Measurements from ENCODE around the gene SAMSN1.

SAMSN1 gene

DNA sequence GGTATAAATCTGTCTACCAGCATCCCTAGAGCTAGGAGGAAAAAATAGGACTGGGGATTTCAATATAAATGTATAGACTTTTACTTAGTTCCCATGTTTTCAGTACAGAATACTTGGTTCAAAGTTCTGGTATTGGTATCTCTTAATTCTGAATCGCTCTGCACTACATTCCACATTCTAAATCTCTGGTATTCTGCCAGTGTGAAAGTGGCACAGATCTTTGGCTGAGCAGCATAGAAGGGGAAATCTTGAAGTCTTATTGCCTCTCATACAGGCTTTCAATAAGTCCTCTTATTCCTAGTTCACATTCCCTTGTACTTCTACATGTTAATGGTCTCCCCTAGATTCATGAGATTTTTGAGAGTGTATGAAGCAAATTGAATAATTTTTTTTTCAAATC, 89.2 kb downstream of the SAMSN1 start:
- DNase-seq (no peak), ATAC-seq (no peak)
- H3K4me3 Mint-ChIP-seq: no peak overlapping the region
- no peaks in the 10 kb centered on the region for H3K27me3 Mint-ChIP-seq
- H3K27ac Mint-ChIP-seq: no peak overlapping the region
- peaks cover 64% of the 10 kb centered on the region for H3K4me1 Mint-ChIP-seq
- H3K9me3 Mint-ChIP-seq: peaks cover 2 to 18% of the 10 kb centered on the region in 2 donors

- ATAC-seq (peak; percentile 83), DNase-seq (peak in 1 of 2 donors; percentile 28)
- Mint-ChIP-seq H3K27ac (peak overlapping the region; percentile 98 to 99), H3K4me1 (peaks cover 88% of the 10 kb centered on the region), H3K4me3 (peak overlapping the region; percentile 69 to 72), H3K27me3 (no peaks in the 10 kb centered on the region), H3K9me3 (peaks cover 0 to 3% of the 10 kb centered on the region in 2 donors)
Measured at GRCh38 chr21:14454016-14455009, 91.8 kb downstream of the SAMSN1 start.

GRCh38 chr21:14453339-14454015, 92.6 kb downstream of the SAMSN1 start:
- H3K27ac Mint-ChIP-seq: peak overlapping the region; percentile 98 to 99
- peak; percentile 91 for ATAC-seq
- peaks cover 93% of the 10 kb centered on the region for H3K4me1 Mint-ChIP-seq
- H3K27me3 Mint-ChIP-seq: no peaks in the 10 kb centered on the region
- peak overlapping the region; percentile 69 to 72 for H3K4me3 Mint-ChIP-seq
- no peaks in the 10 kb centered on the region for H3K9me3 Mint-ChIP-seq
- DNase-seq: peak; percentile 30 to 61

- peak overlapping the region; percentile 98 to 99 for H3K27ac Mint-ChIP-seq
- H3K9me3 Mint-ChIP-seq: no peaks in the 10 kb centered on the region
- peaks cover 86% of the 10 kb centered on the region for H3K4me1 Mint-ChIP-seq
- DNase-seq (no peak), ATAC-seq (peak; percentile 3)
- peak overlapping the region; percentile 69 to 72 for H3K4me3 Mint-ChIP-seq
- no peaks in the 10 kb centered on the region for H3K27me3 Mint-ChIP-seq
Measured at GRCh38 chr21:14452727-14453241, 93.3 kb downstream of the SAMSN1 start.

- ATAC-seq (no peak), DNase-seq (no peak)
- H3K4me3 Mint-ChIP-seq: peak overlapping the region; percentile 10 to 21
- no peaks in the 10 kb centered on the region for H3K9me3 Mint-ChIP-seq
- H3K27me3 Mint-ChIP-seq: no peaks in the 10 kb centered on the region
- peak overlapping the region; percentile 93 to 98 for H3K27ac Mint-ChIP-seq
- H3K4me1 Mint-ChIP-seq: peaks cover 80% of the 10 kb centered on the region
Measured at GRCh38 chr21:14452031-14452726, 93.9 kb downstream of the SAMSN1 start.

DNA sequence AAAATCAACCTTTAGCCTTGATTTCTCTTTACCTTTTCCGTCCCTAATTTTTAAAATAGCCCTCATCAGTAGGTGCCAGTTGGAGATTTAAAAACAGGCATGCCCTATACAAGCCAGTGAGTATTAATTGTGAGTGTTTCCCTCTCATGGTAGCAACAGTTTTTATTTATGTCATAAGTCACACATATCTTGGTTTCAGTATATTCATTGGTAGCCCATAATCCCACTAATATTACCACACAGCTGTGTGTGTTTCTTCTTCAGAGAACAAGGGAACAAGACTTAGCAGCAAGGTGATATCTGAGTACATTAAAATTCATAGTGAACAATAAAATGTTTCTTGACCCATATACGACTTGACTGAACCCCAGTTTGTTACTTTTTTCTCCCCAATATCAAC, 94.6 kb downstream of the SAMSN1 start:
- no peaks in the 10 kb centered on the region for H3K27me3 Mint-ChIP-seq
- H3K27ac Mint-ChIP-seq: peak overlapping the region in 1 of 2 donors; percentile 93
- DNase-seq (no peak), ATAC-seq (peak; percentile 55)
- no peaks in the 10 kb centered on the region for H3K9me3 Mint-ChIP-seq
- H3K4me1 Mint-ChIP-seq: peaks cover 76% of the 10 kb centered on the region
- H3K4me3 Mint-ChIP-seq: peak overlapping the region in 1 of 2 donors; percentile 10

- Mint-ChIP-seq H3K4me3 (no peak overlapping the region), H3K9me3 (no peaks in the 10 kb centered on the region)
- no peak for DNase-seq
Measured at GRCh38 chr21:14448784-14449183, 97.3 kb downstream of the SAMSN1 start.

GRCh38 chr21:14438211-14438610, 107.9 kb downstream of the SAMSN1 start:
- Mint-ChIP-seq H3K27me3 (no peaks in the 10 kb centered on the region), H3K4me3 (no peak overlapping the region), H3K4me1 (peaks cover under 1% of the 10 kb centered on the region), H3K27ac (no peak overlapping the region), H3K9me3 (peaks cover 0 to 20% of the 10 kb centered on the region in 2 donors)
- ATAC-seq (no peak), DNase-seq (no peak)

More at GRCh38 chr21:14448784-14449183, 97.3 kb downstream of the SAMSN1 start:
- Mint-ChIP-seq H3K27me3 (no peaks in the 10 kb centered on the region), H3K4me1 (peaks cover 51% of the 10 kb centered on the region), H3K27ac (peak overlapping the region in 1 of 2 donors; percentile 53)
- no peak for ATAC-seq

DNA sequence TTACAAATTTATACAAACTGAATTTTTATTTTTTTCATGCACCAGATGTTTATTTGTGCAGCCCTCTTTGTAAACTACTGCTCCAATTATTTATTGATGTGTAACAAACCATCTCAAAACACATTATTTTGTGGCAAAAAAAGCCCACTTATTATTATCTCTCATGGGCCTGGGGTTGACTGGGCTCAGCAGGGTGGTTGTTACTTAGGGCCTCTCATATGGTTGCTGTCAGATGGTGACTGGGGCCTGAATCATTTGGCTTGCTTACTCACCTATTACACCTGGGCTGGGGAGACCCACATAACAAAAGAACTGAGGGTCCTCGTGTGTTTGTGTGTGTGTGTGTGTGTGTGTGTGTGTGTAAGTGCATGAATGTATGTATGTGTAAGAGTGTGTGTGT, 110.7 kb downstream of the SAMSN1 start:
- Mint-ChIP-seq H3K27ac (no peak overlapping the region), H3K9me3 (peaks cover 0 to 20% of the 10 kb centered on the region in 2 donors), H3K27me3 (no peaks in the 10 kb centered on the region), H3K4me1 (no peaks in the 10 kb centered on the region), H3K4me3 (no peak overlapping the region)
- no peak for DNase-seq
- ATAC-seq: no peak

Data from stimulated activated naive CD8-positive, alpha-beta T cell treated with anti-CD3 and anti-CD28 coated beads, Interleukin-15, amount 100 ng/mL, for 72 hours (primary cell).